D721Med (cell line): Measurements from ENCODE around the gene CD3E.

Experiments
- DNase-seq: peaks from one replicate; pipeline ENCODE4 v3.0.0; 2011; ENCODE audit warnings: low spot score; ENCODE audit not compliant: insufficient read length
- FAIRE-seq: peaks from 2 replicates; lab custom pipeline; 2011; peaks lifted over from hg19 to GRCh38; lab: Jason Lieb, UNC
- CTCF ChIP-seq: IDR thresholded peaks from 2 replicates; pipeline ENCODE4 v1.5.1; 2012; ENCODE audit warnings: mild to moderate bottlenecking, control low read depth; ENCODE audit not compliant: insufficient read depth; ENCODE audit errors: missing control alignments

The CD3E gene

GRCh38 chr11:118340449-118340848, 35.9 kb downstream of the CD3E start:
- FAIRE-seq (no peak), DNase-seq (no peak)
- no peak for TF ChIP-seq CTCF

GRCh38 chr11:118341261-118341660, 36.7 kb downstream of the CD3E start:
- no peak for DNase-seq
- FAIRE-seq: no peak
- no peak for TF ChIP-seq CTCF

- no peak for DNase-seq
- no peak for TF ChIP-seq CTCF
- FAIRE-seq: no peak
Measured at GRCh38 chr11:118341815-118342489, 37.4 kb downstream of the CD3E start.

- DNase-seq (no peak), FAIRE-seq (no peak)
Measured at GRCh38 chr11:118342503-118343161, 38.1 kb downstream of the CD3E start, which contains the start of gene CD3D. CD3D (minus strand) TSS chr11:118342705; CDS start chr11:118342607, 98 bp downstream.

GRCh38 chr11:118343248-118343647, 38.7 kb downstream of the CD3E start:
- DNase-seq (no peak), FAIRE-seq (no peak)
- no peak for TF ChIP-seq CTCF

More at GRCh38 chr11:118342503-118343161, 38.1 kb downstream of the CD3E start, which contains the start of gene CD3D:
- TF ChIP-seq CTCF: no peak

- TF ChIP-seq CTCF: no peak
- FAIRE-seq (no peak), DNase-seq (no peak)
Measured at GRCh38 chr11:118343981-118344515, 39.5 kb downstream of the CD3E start, which contains the start of gene CD3G. CD3G (plus strand) TSS chr11:118344344; CDS start chr11:118344424, 80 bp downstream.
